NOMO-1 treated with DMSO at 0.1 percent for 48 hours (cell line): ENCODE data around the gene RHD.
"Not testable (repeated sequence)": the region's sequence is repeated elsewhere in the genome, so short reads cannot be mapped to it uniquely, and the experiment has no call there.

Source experiments
- DNase-seq: peaks from one replicate; lab custom pipeline; 2025; ENCODE audit not compliant: unreplicated experiment; lab: John Stamatoyannopoulos, UW

Gene RHD

DNA sequence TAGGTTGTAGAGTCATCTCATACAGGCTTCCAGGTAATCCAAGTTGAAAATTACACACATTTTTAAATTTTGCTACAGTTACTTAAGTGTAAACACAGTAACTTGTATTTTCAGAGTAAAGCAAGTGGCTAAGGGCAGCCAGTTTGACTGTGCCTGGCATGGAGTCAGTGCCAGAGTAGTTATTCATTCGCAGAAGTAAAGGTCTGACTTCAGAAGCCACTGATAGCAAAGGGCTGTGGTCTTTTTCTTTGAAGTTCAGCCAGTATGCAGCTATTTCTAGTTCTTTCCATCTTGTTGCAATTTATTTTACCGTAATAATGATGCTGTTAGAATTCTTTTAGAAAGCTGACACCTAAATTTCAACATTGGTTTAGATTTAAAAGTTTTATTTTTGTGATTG is 75.2 kb downstream of the RHD start:
- DNase-seq: no peak

DNA sequence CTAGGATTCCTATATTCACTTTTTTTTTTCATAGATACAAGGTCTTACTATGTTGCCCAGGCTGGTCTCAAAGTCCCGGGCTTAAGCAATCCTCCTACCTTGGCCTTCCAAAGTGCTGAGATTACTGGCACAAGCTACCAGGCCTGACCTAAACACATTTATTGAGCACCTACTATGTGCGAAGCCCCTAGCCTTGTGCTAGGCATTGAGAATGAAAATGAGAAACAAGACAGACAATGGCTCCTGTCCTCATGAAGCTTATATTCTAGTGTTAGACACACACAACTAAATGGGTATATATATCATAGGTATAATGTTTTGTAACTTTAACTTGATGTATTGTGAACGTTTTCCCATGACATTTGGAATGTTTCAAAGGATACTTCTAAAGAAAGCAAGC is 77.3 kb downstream of the RHD start:
- DNase-seq: no peak

DNA sequence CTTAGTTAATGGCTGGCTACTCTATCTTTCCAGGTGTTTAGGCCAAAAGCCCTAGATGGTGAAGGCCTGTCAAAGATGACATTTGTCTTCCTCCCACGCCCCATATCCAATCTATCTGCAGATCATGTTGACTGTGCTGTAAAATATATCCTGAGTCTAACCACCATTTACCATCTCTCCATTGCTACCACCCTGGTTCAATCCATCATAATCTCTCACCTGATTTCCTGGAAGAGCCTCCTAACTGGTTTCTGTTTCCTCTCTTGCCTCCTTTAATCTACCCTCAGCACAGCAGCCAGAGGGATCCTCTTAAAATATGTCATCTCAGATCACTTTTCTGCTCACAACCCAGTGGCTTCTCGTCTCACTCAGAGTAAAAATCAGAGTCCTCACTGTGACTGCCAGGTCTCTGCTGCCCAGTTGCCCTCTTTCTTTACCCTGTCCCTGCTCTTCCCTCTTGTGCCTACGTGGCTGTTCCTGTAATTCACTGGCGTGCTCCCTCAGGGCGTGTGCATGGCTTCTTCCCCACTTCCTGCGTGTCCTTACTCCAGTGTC is 83.6 kb downstream of the RHD start:
- DNase-seq: no peak

DNA sequence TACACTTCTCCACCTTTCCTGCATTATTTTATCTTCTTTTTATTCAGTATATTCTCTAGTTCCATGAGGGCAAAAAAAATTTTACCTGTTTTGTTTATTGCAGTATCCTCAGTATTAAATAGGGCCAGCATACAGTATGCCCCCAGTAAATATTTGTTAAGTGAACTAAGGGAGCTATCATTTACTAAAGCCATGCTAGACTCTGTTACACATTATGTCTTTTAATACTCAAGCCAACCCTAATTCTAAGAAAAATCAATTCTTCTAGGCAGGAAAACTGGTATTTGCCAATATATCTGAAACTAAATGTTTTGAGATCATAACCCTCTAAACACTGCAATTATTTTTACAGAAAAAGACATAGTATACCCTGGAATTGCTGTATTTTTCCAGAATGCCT is 84.1 kb downstream of the RHD start:
- DNase-seq: no peak

GRCh38 chr1:25356848-25357247 is 84.5 kb downstream of the RHD start:
- no peak for DNase-seq

- no peak for DNase-seq
These were observed 88.6 kb downstream of the RHD start for GRCh38 chr1:25360596-25361581.

- DNase-seq: no peak
These were observed 89.6 kb downstream of the RHD start for GRCh38 chr1:25361901-25362300.

DNA sequence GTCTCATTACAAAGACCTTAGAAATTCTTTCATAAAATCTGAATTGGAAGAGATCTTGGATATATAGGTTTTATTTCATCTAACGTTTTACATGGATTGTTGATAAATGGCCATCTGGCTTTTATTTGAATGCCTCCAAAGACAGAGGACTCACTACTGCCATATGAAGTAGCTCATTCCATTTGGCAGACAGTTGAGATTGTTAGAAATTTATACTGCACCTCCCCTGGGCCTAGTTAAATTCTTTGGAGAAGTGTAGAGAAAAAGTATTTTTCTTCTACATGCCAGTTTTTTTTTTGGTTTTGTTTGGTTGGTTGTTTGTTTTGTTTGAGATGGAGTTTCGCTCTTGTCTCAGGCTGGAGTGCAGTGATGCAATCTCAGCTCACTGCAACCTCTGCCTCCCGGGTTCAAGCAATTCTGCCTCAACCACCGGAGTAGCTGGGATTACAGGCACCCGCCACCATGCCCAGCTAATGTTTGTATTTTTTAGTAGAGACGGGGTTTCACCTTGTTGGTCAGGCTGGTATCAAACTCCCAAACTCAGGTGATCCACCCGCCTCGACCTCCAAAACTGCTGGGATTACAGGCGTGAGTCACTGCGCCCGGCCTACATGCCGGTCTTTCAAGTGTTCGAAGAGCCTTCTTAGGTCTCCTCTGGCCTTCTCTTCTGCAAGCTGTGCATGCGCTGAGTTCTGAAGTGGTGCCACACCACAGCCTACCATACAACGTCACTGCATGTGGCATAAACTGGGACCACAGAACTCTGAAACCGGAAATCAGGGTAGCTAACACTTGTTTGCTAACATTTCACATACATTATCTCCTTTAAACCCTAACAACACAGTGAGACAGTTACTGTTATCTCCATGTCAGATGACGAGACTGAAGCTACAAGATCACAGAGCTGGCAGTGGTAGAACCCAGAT is 90.6 kb downstream of the RHD start:
- DNase-seq: not testable (repeated sequence)

DNA sequence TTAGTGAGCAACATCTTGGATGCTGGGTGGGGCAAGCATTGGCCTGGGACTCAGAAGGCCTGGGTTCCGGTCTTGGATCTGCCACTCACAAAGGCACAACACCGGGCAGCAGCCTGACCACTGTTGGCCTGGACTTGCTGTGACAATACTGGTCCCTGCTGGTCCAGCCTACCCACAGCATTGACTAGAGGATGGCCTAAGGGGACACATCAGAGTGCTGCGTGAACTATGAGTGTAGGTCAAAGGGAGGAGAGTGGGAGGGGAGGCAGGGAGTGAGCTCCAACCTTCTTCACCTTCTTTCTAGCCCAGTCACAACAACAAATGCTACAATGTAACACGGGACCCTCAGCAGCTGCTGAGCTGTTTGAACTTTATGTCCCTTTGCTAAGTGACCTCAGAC is 96.9 kb downstream of the RHD start:
- DNase-seq: no peak

- not testable (repeated sequence) for DNase-seq
These were observed 97.5 kb downstream of the RHD start for GRCh38 chr1:25369691-25370271.

GRCh38 chr1:25371757-25372156 is 99.4 kb downstream of the RHD start:
- not testable (repeated sequence) for DNase-seq

GRCh38 chr1:25378367-25378766 is 106.1 kb downstream of the RHD start:
- DNase-seq: not testable (repeated sequence)
